ENCODE results near the gene YES1.

YES1 gene

GRCh38 chr18:725646-726045 lies 86.4 kb downstream of the YES1 start:
- no peak for DNase-seq (ENCODE audit: low read depth)

- no peak for DNase-seq (ENCODE audit: low read depth)
Measured at GRCh38 chr18:723541-724080, 88.4 kb downstream of the YES1 start.

DNA sequence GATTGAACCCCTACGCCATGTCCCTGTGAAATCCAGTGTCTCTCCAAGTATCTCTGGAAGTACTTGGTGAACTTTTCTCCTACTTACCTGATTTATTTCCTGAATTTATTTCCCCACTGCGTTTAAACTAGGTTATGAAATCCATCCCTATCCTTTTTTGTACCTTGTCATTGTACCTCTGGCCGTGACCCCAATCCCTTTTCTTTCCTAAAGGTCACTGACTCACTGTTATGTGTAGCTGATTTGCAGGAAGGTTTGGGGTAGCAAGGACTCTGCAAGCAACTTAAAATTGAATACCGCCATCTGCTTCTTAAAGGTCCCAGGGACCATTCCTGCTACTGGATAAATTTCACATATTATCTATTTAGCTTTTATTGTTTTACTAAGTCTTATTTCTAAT lies 95.0 kb downstream of the YES1 start:
- DNase-seq (ENCODE audit: low read depth): no peak

GRCh38 chr18:715626-716025 lies 96.4 kb downstream of the YES1 start:
- DNase-seq (ENCODE audit: low read depth): no peak

DNA sequence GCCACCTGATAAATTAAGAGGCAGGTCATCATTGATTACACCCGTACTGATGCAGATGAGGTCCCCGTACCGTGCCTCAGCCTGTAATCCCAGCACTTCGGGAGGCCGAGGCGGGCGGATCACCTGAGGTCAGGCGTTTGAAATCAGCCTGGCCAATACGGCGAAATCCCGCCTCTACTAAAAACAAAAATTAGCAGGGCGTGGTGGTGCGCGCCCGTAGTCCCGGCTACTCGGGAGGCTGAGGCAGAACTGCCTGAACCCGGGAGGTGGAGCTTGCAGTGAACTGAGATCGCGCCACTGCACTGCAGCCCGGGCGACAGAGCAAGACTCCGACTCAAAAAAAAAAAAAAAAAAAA lies 98.9 kb downstream of the YES1 start:
- no peak for DNase-seq (ENCODE audit: low read depth)

- peak; percentile 68 for DNase-seq (ENCODE audit: low read depth)
Measured at GRCh38 chr18:712401-713134, 99.5 kb downstream of the YES1 start, which contains the start of gene ENOSF1. Gene ENOSF1 (minus strand): TSS chr18:712630. CDS start chr18:712587, 43 bp downstream.

- peak; percentile 42 for DNase-seq (ENCODE audit: low read depth)
Measured at GRCh38 chr18:711657-712400, 100.2 kb downstream of the YES1 start.

DNA sequence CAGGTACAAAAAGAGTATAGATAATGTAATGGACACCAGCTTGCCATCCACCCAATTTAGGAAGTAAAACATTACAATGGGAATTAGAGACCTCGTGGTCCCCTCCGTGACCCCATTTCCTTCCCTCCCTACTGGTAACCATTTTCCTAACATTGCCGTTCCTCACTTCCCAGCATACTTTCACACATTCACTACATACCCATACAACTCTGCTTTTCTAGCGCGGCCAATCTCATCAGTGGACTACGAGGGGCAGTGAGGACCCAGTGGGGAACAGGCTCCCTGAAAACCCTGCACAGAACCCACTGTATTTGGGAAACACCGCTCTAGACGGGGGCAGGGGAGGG lies 100.8 kb downstream of the YES1 start:
- no peak for DNase-seq (ENCODE audit: low read depth)

GRCh38 chr18:710418-711300 lies 101.4 kb downstream of the YES1 start:
- no peak for DNase-seq (ENCODE audit: low read depth)

- no peak for DNase-seq (ENCODE audit: low read depth)
Measured at GRCh38 chr18:709771-710170, 102.3 kb downstream of the YES1 start.

DNA sequence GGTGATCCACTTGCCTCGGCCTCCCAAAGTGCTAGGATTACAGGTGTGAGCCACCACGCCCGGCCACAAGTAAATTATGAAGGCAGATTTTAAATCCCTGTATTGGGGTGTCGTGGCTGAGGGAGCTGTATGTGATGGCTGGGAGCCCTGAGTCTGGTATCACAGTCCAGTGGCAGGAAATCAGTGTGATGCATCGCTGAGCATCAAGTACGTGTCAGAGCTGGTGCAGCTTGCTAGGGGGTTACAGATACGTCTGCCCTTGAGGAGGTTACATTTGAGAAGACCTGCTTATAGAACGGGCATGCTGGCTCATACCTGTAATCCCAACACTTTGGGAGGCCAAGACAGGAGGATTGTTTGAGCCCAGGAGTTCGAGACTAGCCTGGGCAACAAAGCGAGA lies 103.9 kb downstream of the YES1 start:
- no peak for DNase-seq (ENCODE audit: low read depth)

- DNase-seq (ENCODE audit: low read depth): no peak
Measured at GRCh38 chr18:706405-706804, 105.6 kb downstream of the YES1 start.

DNA sequence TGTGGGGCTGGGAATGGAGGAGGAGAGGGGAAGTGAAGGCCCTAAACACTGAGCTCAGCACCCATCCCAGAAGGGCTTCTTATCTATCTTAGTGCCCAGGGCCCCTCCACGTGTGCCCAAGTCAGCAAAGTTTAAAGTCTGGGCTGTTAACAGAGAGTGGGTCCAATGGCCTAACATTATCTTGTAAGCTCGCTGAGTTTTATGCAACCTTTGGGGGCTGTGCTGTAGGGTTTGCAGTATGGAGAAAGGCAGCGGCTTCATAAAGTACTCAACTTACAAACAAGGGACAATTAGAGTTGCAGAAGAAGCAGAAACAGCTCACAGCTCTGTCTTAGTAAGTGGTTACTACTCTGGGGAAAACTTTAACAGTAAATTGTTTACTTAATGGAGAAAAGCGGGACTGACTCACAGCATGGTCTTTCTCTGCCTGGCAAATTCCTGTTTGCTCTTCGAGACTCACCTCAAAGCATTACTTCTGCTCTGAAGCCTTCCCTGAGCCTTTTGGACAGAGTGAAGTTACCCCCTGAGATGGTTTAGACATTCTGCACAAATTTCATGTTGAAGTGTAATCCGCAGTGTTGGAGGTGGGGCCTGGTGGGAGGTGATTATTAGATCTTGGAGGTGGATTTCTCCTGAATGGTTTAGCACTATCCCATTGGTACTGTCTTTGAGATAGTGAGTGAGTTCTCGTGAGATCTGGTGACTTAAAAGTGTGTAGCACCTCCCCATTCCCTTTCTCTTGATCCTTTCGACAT lies 108.7 kb downstream of the YES1 start:
- DNase-seq (ENCODE audit: low read depth): no peak

GRCh38 chr18:697800-698199 lies 114.2 kb downstream of the YES1 start:
- DNase-seq (ENCODE audit: low read depth): no peak

DNA sequence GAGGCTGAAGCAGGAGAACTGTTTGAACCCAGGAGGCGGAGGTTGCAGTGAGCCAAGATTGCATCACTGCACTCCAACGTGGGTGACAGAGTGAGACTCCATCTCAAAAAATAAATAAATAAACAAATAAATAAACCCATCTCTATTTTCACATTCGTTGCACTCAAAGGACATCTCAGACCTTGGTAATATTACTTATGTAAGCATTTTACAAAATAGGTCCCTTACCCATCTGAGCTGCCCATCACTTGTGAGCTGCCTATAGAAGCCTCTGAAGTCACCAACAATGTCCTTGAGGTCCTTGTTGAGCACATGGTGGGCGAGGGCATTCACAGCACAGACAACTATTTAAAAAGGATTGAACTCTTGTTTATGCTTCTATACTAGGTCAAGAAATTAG lies 115.0 kb downstream of the YES1 start:
- DNase-seq (ENCODE audit: low read depth): no peak

GRCh38 chr18:693466-694187 lies 118.4 kb downstream of the YES1 start:
- no peak for DNase-seq (ENCODE audit: low read depth)

DNA sequence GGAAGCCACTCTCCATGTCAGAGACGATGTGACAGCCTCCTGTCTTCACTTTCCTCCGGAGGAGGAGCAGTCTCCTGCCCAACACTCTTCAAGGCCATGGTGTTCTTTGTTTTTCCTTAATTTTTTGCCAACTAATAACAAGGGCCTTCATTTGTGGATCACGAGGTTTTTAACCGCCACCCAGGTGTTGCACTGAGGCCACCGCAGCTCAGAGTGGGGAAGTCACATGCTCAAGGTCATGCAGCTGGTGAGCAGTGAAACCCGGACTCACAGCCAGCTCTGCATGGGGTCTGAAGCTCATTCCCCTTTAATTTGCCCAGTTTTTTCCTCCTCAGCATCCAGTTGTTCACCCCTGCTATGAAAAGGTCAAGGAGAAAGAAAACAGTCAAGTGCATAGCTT lies 119.2 kb downstream of the YES1 start:
- DNase-seq (ENCODE audit: low read depth): no peak

DNA sequence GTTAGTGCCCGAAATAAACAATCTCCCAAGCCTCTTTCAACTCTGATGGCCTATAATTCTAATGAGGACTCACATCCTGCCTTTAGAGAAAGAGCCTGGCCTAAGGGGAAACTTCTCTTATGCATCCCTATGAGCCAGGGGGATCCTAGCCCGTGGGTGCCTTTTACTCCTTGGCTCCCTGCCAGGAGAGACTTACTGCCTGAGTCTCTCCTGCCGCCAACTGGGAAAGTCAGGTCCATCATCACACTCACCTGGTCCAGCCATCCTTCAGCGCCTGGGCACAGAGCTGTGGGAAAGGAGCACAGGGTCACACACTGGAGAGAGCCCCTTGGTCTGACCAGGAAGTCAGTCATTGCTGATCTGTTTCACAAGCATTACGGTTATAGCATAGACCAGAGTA lies 123.7 kb downstream of the YES1 start:
- DNase-seq (ENCODE audit: low read depth): no peak

DNA sequence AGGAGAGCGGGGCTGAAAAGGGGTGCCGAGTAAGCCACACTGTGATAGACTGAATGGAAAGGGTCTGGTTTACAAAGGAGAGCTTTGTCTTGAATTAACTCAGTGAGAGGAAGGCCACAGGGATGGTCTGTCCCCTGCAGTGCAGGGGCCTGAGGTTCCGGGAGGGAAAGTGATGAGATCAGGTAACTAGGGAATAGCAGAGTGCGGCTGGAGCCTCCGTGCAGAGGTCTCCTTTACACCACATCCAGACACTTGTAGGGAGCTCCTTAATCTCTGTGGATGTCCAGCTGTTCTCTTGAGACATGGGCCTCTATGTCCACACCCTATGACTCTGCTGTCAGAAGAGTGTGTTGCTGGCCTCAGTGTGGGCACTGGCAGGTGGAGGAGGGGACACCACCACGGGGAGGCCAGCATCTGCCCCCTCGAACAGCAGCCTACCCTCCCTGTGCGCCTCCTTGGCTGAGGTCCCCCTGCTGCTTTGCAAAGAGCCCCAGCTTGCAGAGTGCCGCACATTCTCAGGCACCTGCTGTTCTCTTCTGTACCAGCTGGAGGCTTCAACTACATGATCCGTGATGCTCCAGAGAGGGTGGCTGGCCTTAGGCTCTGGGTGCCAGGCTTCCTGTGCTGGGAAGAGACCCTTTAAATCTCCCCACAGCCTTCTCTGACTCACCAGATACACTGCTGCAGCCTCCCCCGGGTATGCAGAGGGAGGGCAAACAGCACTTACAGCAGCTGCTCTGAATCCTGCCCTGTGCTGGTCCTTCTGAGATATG lies 125.5 kb downstream of the YES1 start:
- no peak for DNase-seq (ENCODE audit: low read depth)

DNA sequence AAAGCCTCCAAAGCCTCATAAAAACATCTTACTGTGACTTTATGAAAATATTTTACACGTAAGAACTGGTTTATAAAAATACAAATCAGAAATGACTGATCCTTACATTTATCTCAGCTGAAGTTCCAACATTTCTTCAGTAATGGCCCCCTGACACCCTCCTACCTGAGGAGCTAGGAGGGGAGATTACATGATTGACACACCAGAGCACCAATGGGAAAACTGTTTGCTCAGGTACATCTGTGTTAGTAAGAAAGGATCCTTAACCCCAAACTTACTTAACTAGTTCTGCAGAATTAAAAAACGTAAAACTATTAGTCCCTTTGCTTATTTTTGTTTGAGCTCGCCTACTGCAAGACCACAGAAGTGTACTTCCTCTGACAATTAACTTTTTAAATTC lies 126.6 kb downstream of the YES1 start:
- no peak for DNase-seq (ENCODE audit: low read depth)
